Measurements from ENCODE around the gene CCDC50.

CCDC50 gene

GRCh38 chr3:191431160-191431822 is 102.1 kb downstream of the CCDC50 start:
- no peak for DNase-seq

- no peak for DNase-seq
Observed at GRCh38 chr3:191432162-191432561, 103.0 kb downstream of the CCDC50 start.

GRCh38 chr3:191434024-191434423 is 104.8 kb downstream of the CCDC50 start:
- DNase-seq = no peak

GRCh38 chr3:191435981-191436380 is 106.8 kb downstream of the CCDC50 start:
- DNase-seq = no peak

GRCh38 chr3:191438150-191438814 is 109.1 kb downstream of the CCDC50 start:
- no peak for DNase-seq

GRCh38 chr3:191440532-191440931 is 111.3 kb downstream of the CCDC50 start:
- DNase-seq = no peak

- no peak for DNase-seq
Observed at GRCh38 chr3:191441687-191442086, 112.5 kb downstream of the CCDC50 start.

GRCh38 chr3:191444569-191444968 is 115.4 kb downstream of the CCDC50 start:
- DNase-seq = no peak

All from NCI-H526 (cell line).